SH-SY5Y (cell line): Measurements from ENCODE around the gene SIX2.

Experiments used
- GATA2 ChIP-seq: IDR thresholded peaks from 2 replicates; pipeline ENCODE4 v1.6.1; 2011; ENCODE audit warnings: mild to moderate bottlenecking, low read depth, low read length
- GATA3 ChIP-seq: IDR thresholded peaks from 2 replicates; pipeline ENCODE4 v1.6.1; 2011; ENCODE audit warnings: low read depth, mild to moderate bottlenecking, low read length, moderate library complexity

DNA sequence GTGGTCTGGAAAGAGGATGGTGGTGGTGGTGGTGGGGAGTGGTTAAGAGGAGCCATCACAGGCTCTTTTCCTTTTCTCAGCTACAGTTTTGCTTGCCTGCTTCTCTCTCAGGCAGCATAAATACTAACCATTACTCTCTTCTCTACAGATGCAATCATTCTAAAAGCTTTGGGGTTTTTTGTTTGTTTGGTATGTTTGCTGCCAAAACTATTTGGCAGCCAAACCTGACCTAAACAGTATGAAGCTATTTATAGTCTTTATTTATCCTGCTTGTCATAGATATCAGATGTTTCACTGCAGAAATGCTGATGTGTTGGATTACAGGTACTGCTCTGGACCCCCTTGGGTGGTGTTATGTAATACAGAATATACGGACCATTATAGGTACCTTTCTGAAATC, 52.4 kb downstream of the SIX2 start:
- TF ChIP-seq GATA2 (no peak), GATA3 (no peak)
